Hematopoietic multipotent progenitor cell (in vitro differentiated cells): ENCODE measurements around the gene GLIPR2. TPM values are rescaled to one million over a fixed set of nuclear protein-coding genes. Genes with fewer than 3 reads are reported as not detected.
A peak's percentile ranks its signal among the peaks of the same experiment; 100 is the strongest.
"Not testable (repeated sequence)": the region's sequence is repeated elsewhere in the genome, so short reads cannot be mapped to it uniquely, and the experiment has no call there.

Experiments used
- DNase-seq, 3 donors: peaks; one replicate each; pipeline ENCODE4 v3.0.0-alpha.2; 2011 to 2015; ENCODE audit warnings: low read depth in 2 of 3, low spot score in 2 of 3
- total RNA-seq: library from RNA; depleted of rRNA; stranded (reverse); fragments of >200 nt; gene quantifications from one replicate; pipeline ENCODE4 v1.2.3, GENCODE V29; 2012

The GLIPR2 gene, protein sequence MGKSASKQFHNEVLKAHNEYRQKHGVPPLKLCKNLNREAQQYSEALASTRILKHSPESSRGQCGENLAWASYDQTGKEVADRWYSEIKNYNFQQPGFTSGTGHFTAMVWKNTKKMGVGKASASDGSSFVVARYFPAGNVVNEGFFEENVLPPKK
- total RNA-seq: 38.2 TPM

DNA sequence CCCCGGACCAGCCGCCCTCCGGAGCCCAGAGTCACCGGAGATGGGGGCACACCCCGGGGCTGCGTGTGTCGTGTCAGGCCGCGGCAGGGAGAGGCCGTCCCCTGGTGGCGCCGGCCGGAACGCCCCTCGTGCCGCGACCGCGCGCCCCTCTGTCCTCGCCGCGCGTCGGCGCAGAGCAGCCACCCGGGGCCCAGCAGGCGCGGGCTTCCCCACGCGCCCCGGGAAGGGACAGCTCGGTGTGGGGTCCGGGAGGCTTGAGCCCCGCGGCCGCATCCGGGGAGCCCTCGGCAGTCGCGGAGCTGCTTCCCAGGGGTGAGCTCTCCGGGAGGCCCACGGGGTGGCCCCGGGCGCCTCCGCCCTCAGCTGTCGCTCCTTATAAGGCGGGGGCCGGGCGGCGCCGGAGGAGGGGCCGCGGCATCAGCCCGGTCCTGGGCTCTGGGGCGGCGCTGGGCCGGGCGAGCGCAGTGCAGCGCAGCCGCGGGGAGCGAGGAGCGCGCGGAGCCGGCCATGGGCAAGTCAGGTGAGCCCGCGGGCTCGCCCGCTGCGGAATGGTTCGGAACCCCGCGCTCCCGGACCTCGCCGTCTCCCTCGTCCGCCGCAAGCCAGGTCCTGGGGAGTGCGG is at the start of gene GLIPR2:
Gene GLIPR2 (plus strand): TSS at position 462 of the 622 bp plus-strand sequence. CDS start 46 bp downstream, at position 508.
- peak; percentile 59 to 72 (median 61) for DNase-seq

GRCh38 chr9:36087054-36087453 is 49.5 kb upstream of the GLIPR2 start:
- not testable (repeated sequence) for DNase-seq

- DNase-seq: no peak
Observed at GRCh38 chr9:36088020-36088419, 48.5 kb upstream of the GLIPR2 start.

DNA sequence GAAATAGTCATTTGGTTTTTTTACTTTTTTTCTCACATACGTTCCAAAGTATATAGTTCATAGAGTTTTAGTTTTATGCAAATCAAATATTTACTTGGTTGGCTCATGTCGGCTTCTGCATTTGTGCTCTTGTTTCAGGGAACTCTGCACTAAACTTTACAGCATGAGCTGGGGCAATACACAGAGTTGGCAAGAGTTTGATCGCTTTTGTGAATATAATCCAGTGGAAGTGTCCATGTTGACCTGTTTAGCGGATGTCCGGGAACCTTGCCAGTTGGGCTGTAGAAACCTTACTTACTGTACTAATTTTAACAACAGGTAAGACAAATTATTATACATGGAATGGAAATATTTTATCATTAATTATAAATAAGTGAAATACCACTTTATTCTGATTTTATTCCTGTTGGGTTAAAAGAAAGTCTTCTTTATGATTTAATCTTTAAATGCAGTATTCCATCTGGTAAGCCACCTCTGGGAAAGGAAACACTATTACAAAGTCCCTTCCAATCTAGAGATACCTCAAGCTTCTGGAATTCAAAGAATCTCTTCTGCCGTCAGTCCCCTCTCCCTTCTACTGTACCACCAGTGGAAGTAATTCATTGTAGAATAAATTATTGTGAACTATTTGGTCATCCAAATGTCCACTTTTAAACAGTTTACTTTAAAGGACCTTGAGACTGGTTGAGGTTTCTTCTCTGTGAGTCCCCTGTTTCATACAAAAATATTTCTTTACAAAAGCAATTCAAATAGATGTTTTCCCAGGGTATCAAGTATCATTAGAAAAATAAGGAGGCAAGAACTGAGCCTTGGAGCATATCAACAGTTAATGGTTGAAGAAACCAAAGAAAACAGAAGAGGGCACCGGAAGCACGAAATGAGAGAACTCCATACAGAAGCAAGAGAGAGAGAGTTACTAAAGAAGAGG is 45.2 kb upstream of the GLIPR2 start:
- DNase-seq: no peak

DNA sequence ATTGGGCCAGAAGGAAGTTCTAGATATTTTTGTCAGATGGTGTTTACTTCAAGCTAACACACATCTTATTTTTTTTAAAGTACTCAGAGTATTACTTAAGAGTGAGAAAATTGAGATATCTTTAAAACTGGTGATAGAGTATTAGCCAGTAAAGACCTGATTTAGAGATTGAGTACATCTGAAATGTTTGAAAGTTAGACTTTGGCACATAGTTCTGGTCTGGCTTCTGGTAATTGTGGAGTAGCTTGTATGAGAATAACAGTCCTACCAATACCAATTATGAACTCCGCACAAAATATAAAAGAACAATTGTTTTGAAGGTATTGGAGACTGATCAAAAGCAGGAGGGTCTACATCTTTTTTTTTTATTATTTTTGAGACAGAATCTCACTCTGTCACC is 44.5 kb upstream of the GLIPR2 start:
- DNase-seq: no peak

GRCh38 chr9:36092509-36093215 is 43.9 kb upstream of the GLIPR2 start:
- peak in 2 of 3 donors; percentile 9 to 57 for DNase-seq

DNA sequence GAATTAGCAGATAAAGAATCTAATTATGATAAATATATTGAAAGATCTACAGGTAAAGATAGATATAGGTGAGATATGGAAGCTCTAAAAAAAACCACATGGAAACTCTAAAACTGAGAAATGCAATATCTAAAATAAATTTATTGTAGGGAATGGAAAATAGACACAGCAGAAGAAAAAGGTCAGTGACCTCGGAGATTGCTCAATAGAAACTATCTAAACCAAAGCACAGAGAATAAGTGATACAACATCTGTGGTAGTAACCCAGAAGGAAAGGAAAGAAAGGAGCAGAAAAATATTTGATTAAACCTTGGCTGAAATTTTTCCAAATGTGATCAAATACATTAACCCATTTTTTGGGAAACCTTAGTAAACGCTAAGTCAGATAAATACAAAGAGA is 43.1 kb upstream of the GLIPR2 start:
- DNase-seq: no peak

DNA sequence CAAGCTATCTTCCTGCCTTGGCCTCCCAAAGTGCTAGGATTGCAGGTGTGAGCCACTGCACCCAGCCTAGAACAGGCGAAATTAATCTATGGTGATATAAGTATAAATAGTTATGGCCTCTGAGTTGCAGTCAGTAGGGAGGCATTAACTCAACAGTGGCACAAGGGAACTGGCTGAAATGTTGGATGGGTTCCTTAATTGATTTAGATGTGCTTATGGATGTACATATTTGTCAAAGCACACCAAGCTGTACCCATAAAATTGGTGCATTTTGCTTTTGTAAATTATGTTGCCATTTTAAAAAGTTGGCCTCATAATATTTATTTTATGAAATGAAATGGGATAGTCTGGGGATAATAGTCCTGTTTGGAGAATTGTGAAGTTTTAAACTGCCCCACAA is 36.8 kb upstream of the GLIPR2 start:
- DNase-seq: no peak

GRCh38 chr9:36100532-36100931 is 36.0 kb upstream of the GLIPR2 start:
- DNase-seq: no peak

GRCh38 chr9:36101916-36102741 is 34.4 kb upstream of the GLIPR2 start:
- no peak for DNase-seq

DNA sequence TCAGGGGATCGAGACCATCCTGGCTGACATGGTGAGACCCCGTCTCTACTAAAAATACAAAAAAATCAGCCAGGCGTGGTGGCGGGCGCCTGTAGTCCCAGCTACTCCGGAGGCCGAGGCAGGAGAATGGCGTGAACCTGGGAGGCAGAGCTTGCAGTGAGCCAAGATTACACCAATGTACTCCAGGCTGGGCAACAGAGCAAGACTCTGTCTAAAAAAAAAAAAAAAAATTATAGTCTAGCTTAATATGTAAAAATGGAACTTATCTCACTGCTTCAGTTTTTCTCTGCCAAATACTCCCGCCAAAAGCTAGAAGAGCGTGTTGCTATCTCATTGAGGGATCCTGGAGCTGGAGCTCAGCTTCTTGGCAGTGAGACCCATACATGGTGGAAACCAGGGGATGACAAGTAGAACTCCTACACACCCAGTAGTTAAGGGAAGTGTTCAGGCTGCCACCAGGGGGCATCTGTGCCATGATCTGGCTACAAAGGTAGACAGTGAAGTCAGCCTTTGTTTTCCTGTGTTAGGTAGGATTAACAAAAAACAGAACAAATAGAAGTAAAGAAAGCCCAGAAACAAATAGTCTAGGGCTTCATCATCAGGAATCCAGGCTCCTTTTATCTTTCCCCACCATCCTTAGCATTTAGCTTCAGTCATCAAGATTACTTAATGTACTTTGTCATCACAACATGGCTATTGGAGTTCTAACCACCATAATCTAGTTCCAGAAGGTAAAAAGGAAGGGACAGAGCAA is 33.6 kb upstream of the GLIPR2 start:
- peak; percentile 68 to 90 (median 84) for DNase-seq

- no peak for DNase-seq
Observed at GRCh38 chr9:36109071-36109470, 27.5 kb upstream of the GLIPR2 start.

GRCh38 chr9:36110434-36110833 is 26.1 kb upstream of the GLIPR2 start:
- DNase-seq: no peak

GRCh38 chr9:36112516-36112915 is 24.0 kb upstream of the GLIPR2 start:
- no peak for DNase-seq

DNA sequence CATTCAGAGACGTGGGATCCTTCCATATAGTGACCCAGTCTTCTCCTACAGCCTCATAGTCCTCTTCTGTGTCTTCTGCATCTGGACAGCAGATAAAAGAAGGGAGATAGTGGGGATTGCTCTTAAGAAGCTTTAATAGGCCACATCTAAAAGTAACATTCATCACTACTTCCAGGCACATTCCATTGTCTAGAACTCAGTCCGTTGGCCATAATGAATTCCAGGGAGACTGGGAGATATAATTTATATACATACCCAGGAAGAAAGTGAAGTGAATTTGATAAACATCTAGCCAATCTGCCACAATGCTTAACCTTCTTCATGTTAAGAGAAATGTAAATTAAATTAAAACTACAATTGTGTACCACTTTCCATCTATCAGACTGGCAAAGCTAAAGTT is 22.5 kb upstream of the GLIPR2 start:
- DNase-seq: no peak

- no peak for DNase-seq
Observed at GRCh38 chr9:36116593-36116992, 19.9 kb upstream of the GLIPR2 start.

DNA sequence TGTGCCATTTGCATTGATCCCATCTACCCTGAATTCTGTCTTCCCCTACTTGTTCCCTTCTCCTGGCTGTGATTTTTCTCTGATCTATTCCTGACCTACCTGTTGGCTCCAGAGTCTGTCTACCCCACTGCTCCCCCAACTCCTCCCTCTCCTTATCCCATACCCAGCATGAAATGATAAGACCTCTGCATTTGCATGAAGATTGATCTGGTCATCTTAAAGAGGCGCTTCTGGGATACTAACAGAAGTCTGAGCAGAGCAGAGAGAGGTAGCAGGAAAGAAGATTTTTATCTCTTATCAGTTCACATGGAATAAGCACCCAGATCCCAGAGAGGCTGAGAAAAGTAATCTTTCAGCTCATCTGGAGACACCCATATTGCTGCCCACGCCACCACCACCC is 18.3 kb upstream of the GLIPR2 start:
- no peak for DNase-seq

- DNase-seq: no peak
Observed at GRCh38 chr9:36118706-36119105, 17.8 kb upstream of the GLIPR2 start.

GRCh38 chr9:36119476-36119875 is 17.1 kb upstream of the GLIPR2 start:
- no peak for DNase-seq
